Heart right ventricle (tissue), 16 donors: ENCODE data around the gene DYNLL2. TPM values are rescaled to one million over a fixed set of nuclear protein-coding genes. Genes with fewer than 3 reads are reported as not detected.

ENCODE experiments used
- ATAC-seq, 8 donors: fragments of 200-7000 bp; cut with Tn5 transposase; one replicate each; pipeline ENCODE4 v1.9.1; 2020; ENCODE audit warnings: mild to moderate bottlenecking in 8 of 8, moderate library complexity in 8 of 8, moderate number of reproducible peaks in 1 of 8
- DNase-seq, 2 donors: peaks; one replicate each; pipeline ENCODE4 v3.0.0-alpha.2; 2020
- H3K27ac ChIP-seq, 10 donors: fragments of 200-600 bp; sonication (generic) in 2 of 10; one replicate each; pipeline versions ENCODE4 v1.5.0 to v1.8.0; 2020 to 2022; ENCODE audit warnings: mild to moderate bottlenecking in 3 of 10
- H3K27me3 ChIP-seq, 7 donors: fragments of 200-600 bp; one replicate each; pipeline ENCODE4 v1.8.0; 2021 to 2022; ENCODE audit warnings: mild to moderate bottlenecking in 2 of 7
- H3K36me3 ChIP-seq, 9 donors: fragments of 200-600 bp; sonication (generic) in 1 of 9; one replicate each; pipeline versions ENCODE4 v1.5.0 to v1.8.0; 2020 to 2022; ENCODE audit warnings: mild to moderate bottlenecking in 2 of 9
- H3K4me1 ChIP-seq, 9 donors: fragments of 200-600 bp; sonication (generic) in 1 of 9; one replicate each; pipeline versions ENCODE4 v1.5.0 to v1.8.0; 2020 to 2022; ENCODE audit warnings: mild to moderate bottlenecking in 4 of 9
- H3K4me3 ChIP-seq, 10 donors: fragments of 200-600 bp; sonication (generic) in 2 of 10; one replicate each; pipeline versions ENCODE4 v1.5.0 to v1.8.0; 2020 to 2022; ENCODE audit warnings: mild to moderate bottlenecking in 7 of 10, moderate library complexity in 2 of 10
- H3K9me3 ChIP-seq, 11 donors: fragments of 200-600 bp in 10 of 11; sonication (generic) in 2 of 11; one replicate each; pipeline versions ENCODE4 v1.5.0 to v1.8.0; 2013 to 2022; ENCODE audit warnings: mild to moderate bottlenecking in 2 of 11, control low read depth in 1 of 11, moderate library complexity in 1 of 11
- CTCF ChIP-seq, 9 donors: fragments of 200-600 bp; sonication (generic) in 2 of 9; IDR thresholded peaks; one replicate each; pipeline versions ENCODE4 v1.5.0 to v1.8.0; 2021 to 2022; ENCODE audit warnings: antibody characterized with exemption in 9 of 9, mild to moderate bottlenecking in 5 of 9, moderate library complexity in 1 of 9
- WGBS, 2 donors: extraction: QIAGEN DNeasy Blood & Tissue Kit; methylation state at CpG; one replicate each; pipeline ENCODE4 v1.1.7; 2013; ENCODE audit warnings: inconsistent platforms in 1 of 2; 5-methylcytosine and 5-hydroxymethylcytosine counted together
- intact Hi-C, 10 donors: fragments of 100-400 bp; cut with DNase I; formaldehyde crosslinking; loops; one replicate each; pipeline versions ENCODE4 v1.11.1 to v1.14.2; 2022
- polyA plus RNA-seq, 2 donors: library from polyadenylated mRNA; stranded (reverse); fragments of 200-250 nt; gene quantifications; one replicate each; pipeline ENCODE4 v1.2.3, GENCODE V29; 2013
- total RNA-seq, 10 donors: library from RNA; stranded (reverse); fragmentation: NEBNext Ultra II Directional in 3 of 10; extraction: Animal tissue kit (Norgen Biotek cat#: 25700) in 3 of 10; gene quantifications; one replicate each; pipeline versions ENCODE4 v1.2.1 to v1.2.4, GENCODE V29; 2021 to 2023
- donor health status: Arrhythmogenic right ventricular cardiomyopathy.
- donor health status: ischemic (EF 13 %, LVEDD 7.1; RV severe dilation, severe dysfunction).
- donor health status: healthy with polysubstance abuse.
- donor health status: DM: no; HTN: yes; CAD: no.
- donor health status: DM: no; HTN: no; CAD: no.
- donor health status: ischemic (EF 25% LVEDD 6.9; RV normal size, moderate dysfunction).
- donor health status: ischemic (EF 25% LVEDD 5.7; RV mildly dilated, moderate dysfunction).
- donor health status: healthy.
- donor health status: DM: yes; HTN: yes; CAD: no.
- donor health status: Ischemic cardiomyopathy.
- donor health status: ischemic (EF 35%, LVEDD 5.7; RV mildly dilated, moderate dysfunction).
- donor health status: nonischemic (EF 11% LVEDD 7.7; RV severe dilation, severe dysfunction).
- donor health status: DM: yes; HTN: yes; CAD: no.
- donor health status: PGD.
- donor health status: ischemic (EF 29% LVEDD 5.4; RV normal size, mild dysfunction).
- donor health status: nonischemic (EF 23%, LVEDD 6.1; RV moderate dilation, normal function).

The DYNLL2 gene
- total and polyA plus RNA-seq, 12 donors, result 45.3 to 105 (median 79.6) TPM

GRCh38 chr17:58052945-58053715 lies 30.1 kb upstream of the DYNLL2 start:
- intact Hi-C loops, result no loop called here
- ATAC-seq (no peak), DNase-seq (no peak)
- Histone ChIP-seq H3K4me1 (no peaks in the 10 kb centered on the region), H3K27me3 (peaks cover 0 to 9% (median 0%) of the 10 kb centered on the region in 7 donors), H3K9me3 (no peaks in the 10 kb centered on the region), H3K36me3 (no peaks in the 10 kb centered on the region), H3K4me3 (no peak overlapping the region), H3K27ac (no peak overlapping the region)
- 60 to 73% methylated on average over 8 of the region's 8 CpGs for WGBS, 2 donors
- TF ChIP-seq CTCF (IDR thresholded peaks at IDR 0.05), result no peak

GRCh38 chr17:58054641-58055040 lies 28.6 kb upstream of the DYNLL2 start:
- ATAC-seq, result no peak
- WGBS, 2 donors, result 81 to 87% methylated on average over 6 of the region's 6 CpGs
- H3K27me3 ChIP-seq, result peaks cover 0 to 3% (median 0%) of the 10 kb centered on the region in 7 donors
- H3K4me3 ChIP-seq, result no peak overlapping the region
- H3K4me1 ChIP-seq, result peaks cover 0 to under 1% (median 0%) of the 10 kb centered on the region in 9 donors
- H3K36me3 ChIP-seq, result no peaks in the 10 kb centered on the region
- no peak for TF ChIP-seq CTCF (IDR thresholded peaks at IDR 0.05)
- no peak overlapping the region for H3K27ac ChIP-seq
- intact Hi-C loops, result no loop called here
- no peak for DNase-seq
- no peaks in the 10 kb centered on the region for H3K9me3 ChIP-seq

GRCh38 chr17:58056476-58056875 lies 26.7 kb upstream of the DYNLL2 start:
- TF ChIP-seq CTCF (IDR thresholded peaks at IDR 0.05), result no peak
- Histone ChIP-seq H3K9me3 (no peaks in the 10 kb centered on the region), H3K4me1 (peaks cover 0 to 19% (median 12%) of the 10 kb centered on the region in 9 donors), H3K27me3 (peaks cover 0 to 3% (median 0%) of the 10 kb centered on the region in 7 donors), H3K27ac (no peak overlapping the region), H3K36me3 (no peaks in the 10 kb centered on the region), H3K4me3 (no peak overlapping the region)
- DNase-seq, result no peak
- no peak for ATAC-seq
- intact Hi-C loops, result no loop called here

GRCh38 chr17:58059141-58059540 lies 24.1 kb upstream of the DYNLL2 start:
- Histone ChIP-seq H3K27me3 (peaks cover 0 to 3% (median 0%) of the 10 kb centered on the region in 7 donors), H3K9me3 (no peaks in the 10 kb centered on the region), H3K4me3 (no peak overlapping the region), H3K36me3 (no peaks in the 10 kb centered on the region), H3K27ac (no peak overlapping the region), H3K4me1 (peaks cover 0 to 19% (median 12%) of the 10 kb centered on the region in 9 donors)
- intact Hi-C loops, result no loop called here
- no peak for ATAC-seq
- no peak for TF ChIP-seq CTCF (IDR thresholded peaks at IDR 0.05)
- WGBS, 2 donors, result 76% methylated on average over 5 of the region's 5 CpGs
- DNase-seq, result no peak
